GM19467 (cell line): Measurements from ENCODE around the gene SPINK9.
A peak's percentile ranks its signal among the peaks of the same experiment; 100 is the strongest.
"Not testable (repeated sequence)": the region's sequence is repeated elsewhere in the genome, so short reads cannot be mapped to it uniquely, and the experiment has no call there.

ENCODE experiments used
- ATAC-seq: cut with Tn5 transposase; IDR thresholded peaks from one replicate; pipeline ENCODE4 v1.9.1; 2021; ENCODE audit warnings: mild to moderate bottlenecking, moderate library complexity; ENCODE audit not compliant: unreplicated experiment

The SPINK9 gene, protein sequence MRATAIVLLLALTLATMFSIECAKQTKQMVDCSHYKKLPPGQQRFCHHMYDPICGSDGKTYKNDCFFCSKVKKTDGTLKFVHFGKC

DNA sequence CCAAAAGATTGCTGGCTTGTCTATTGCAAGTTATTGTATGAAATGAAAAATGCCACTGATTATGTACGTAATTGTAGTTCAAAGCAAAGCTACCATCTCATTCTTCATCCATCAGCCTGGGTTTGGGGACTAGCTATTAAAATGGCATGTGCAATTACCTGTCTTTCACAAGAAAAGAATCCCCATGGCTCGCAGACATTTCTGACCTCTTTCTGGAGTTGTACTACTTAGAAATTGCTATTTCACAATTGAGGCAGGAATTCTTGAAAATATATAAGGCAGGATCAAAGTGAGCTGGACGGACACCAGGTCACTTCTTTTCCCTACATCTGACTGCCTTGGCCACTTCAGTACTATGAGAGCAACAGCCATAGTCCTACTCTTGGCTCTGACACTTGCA is at the start of gene SPINK9:
Gene SPINK9, plus strand, starts transcription at position 301 of the 400 bp plus-strand sequence. Its CDS starts 55 bp downstream, at position 356.
- ATAC-seq: no peak

DNA sequence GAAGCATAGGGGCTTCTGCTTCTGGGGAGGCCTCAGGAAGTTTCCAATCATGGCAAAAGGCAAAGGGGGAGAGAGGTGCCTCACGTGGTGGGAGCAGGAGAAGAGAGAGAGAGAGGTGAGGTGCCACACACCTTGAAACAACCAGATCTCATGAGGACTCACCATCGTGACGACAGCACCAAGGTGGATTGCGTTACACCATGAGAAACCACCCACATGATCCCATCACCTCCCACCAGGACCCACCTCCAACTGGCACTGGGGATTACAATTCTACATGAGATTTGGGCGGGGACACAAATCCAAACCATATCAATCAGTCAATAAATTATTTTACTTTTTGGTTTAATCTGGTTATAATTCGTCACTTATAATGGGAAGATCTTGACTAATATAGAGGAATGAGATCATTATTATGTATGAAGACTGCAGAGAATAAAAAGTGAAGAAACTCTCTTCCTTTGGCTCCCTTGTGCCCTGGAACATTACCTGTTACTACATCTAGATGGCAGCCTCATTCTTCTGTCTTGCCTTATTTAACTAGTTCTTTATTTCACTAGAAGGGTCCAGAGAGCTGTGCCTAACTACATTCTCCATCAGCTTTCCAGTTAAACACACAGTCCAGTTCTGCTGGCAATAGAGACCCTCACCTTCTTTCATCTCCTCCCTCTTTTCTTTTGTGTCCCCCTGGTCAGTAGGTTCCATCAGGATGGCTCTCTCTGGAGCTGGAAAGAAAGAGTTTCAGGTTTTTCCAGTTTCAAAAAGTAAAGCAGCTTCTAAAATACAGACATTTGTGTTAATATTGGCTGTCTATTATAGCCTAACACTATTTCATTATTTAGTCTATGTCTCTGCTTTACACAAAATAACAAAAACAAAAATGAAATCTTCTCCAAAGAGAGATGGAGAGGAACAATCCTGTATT is 44.8 kb upstream of the SPINK9 start:
- no peak for ATAC-seq

DNA sequence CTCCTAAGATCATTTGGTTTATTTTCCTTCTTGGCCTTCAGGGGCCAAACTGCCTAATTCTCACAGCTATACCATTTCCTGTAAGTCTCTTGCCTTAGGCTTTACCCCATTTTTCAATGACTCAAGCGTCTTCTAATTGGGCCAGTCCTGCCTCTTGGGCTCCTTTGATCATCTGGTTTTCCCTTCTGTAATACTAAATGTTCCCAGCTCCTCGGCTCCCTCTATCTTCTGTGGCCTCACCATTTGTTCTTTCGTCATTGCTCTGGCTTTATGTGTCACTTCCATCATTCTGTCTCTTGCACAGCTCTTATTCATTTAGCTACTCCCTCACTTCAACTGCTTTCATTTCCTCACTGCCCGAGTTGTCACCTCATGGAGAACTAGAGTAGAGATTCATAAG is 37.6 kb upstream of the SPINK9 start:
- ATAC-seq: no peak

DNA sequence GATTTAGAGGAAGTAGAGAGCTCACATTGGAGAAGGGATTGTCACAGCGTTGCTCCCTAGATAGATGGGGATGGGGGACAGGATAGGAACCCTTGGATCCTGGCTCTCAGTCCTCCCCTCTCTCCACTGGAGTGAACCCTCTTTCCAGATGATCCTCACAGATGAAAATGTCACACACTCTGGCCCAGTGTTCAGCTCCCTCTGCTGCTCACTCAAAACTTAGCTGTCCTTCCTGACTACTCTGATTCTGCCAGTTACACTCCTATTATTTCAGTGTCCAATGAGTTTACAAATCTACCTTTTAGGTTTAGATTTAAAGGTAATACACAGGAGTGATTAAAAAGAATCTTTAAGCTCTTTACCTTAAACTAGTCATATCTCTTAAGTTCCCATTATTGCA is 28.9 kb upstream of the SPINK9 start:
- ATAC-seq: no peak

DNA sequence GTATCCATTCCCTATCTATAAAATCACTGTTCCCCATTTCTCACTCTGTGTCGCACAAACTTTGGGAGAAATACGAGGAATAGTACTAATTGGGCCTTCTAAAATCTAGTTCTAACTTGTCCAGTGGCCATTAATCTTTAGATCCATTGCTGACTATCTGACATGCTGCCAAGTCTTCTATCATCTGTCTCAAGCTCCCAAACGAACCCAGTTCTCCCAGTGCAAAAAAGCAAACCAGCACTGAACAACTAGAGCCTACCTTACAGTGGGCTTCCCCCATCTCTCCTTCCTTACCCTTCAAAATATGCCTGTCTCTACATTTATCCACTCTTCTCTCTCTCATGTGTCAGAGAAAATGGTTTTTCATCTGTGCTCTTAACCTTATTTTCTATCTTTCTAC is 26.3 kb upstream of the SPINK9 start:
- ATAC-seq: no peak

DNA sequence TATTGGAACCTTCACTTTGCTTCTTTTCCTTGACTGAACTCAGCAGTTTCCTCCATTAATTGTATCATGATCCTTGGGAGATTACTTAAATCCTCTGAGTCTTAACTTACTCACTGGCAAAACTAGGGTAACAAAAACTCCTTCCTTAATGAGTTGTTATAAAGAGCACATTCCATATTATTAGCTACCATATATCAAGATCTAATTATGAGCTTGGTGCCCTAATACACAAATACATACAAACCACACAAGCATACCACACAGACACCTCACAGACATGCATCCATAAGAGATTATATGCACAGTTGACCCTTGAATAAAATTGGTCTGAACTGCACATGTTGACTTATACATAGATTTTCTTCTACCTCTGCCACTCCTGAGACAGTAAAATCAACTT is 25.6 kb upstream of the SPINK9 start:
- no peak for ATAC-seq

DNA sequence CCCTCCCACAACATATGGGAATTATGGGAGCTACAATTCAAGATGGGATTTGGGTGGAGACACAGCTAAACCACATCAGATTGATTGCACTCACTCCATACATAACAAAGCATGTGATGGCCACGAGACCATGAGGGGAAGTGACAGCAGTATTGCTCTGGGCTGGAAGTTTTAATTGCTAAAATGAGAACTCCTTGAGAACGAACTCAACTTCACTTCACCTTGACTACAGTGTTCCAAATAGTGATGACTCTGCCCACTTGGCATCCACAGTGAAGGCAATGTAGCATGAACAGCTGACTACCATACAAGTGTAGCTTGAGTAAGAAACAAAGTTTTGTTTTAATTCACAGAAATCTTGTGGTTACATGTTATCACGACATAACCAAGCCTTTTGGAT is 23.9 kb upstream of the SPINK9 start:
- ATAC-seq: no peak

DNA sequence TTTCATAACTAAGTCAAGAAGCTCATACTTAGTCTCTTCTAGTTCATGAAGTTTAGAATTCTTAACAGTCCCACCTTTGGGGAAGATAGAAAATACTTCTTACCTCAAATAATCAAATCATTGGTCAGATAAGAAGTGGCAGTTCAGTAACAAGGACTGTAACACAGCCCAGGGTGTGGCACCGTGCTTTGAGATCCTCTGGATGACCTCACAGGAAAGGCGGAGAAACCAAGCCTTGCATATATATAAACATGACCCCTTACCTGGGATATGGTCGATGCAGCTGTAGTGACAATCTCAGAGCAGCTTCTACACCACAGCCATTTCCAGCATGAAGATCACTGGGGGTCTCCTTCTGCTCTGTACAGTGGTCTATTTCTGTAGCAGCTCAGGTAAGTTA is 23.2 kb upstream of the SPINK9 start, which contains the start of gene SPINK7:
Gene SPINK7, plus strand, starts transcription at position 271 of the 400 bp plus-strand sequence. Its CDS starts 61 bp downstream, at position 332.
- no peak for ATAC-seq

DNA sequence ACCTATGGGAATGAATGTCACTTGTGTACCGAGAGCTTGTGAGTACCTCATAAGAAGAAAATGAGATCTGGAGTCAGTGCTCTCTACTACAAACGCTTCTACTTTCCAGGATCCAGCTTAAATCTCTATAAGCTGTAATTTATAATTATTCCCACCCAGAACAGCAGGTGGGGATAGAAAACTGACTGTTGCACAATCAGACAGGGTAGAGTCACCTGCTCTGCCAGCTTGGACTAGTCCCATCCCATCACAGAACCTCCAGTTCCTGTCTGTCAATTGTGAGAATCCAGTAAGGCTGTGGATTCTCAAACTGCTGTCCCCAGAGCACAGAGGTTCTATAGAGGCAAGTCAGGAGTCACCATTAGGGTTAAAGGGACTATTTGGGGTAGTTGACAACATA is 21.2 kb upstream of the SPINK9 start:
- no peak for ATAC-seq

DNA sequence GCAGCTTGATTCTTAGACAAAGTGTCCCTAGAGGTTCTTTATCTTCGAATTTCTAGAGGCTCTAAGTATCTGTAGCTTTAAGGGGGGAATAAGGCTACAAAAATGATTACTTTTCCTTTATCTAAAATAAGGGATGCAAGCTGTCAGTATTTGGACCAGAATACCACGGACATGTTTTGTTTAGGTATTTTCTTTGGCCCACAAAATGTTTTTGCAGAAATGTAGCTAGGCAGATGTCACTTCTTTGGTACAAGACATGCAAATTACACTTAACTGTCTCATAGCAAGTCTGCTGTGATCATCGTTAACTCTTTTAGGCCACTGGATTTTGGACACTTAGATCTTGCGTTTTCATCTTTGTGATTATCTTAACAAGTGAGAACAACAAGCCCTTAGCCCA is 20.6 kb upstream of the SPINK9 start:
- ATAC-seq: no peak

DNA sequence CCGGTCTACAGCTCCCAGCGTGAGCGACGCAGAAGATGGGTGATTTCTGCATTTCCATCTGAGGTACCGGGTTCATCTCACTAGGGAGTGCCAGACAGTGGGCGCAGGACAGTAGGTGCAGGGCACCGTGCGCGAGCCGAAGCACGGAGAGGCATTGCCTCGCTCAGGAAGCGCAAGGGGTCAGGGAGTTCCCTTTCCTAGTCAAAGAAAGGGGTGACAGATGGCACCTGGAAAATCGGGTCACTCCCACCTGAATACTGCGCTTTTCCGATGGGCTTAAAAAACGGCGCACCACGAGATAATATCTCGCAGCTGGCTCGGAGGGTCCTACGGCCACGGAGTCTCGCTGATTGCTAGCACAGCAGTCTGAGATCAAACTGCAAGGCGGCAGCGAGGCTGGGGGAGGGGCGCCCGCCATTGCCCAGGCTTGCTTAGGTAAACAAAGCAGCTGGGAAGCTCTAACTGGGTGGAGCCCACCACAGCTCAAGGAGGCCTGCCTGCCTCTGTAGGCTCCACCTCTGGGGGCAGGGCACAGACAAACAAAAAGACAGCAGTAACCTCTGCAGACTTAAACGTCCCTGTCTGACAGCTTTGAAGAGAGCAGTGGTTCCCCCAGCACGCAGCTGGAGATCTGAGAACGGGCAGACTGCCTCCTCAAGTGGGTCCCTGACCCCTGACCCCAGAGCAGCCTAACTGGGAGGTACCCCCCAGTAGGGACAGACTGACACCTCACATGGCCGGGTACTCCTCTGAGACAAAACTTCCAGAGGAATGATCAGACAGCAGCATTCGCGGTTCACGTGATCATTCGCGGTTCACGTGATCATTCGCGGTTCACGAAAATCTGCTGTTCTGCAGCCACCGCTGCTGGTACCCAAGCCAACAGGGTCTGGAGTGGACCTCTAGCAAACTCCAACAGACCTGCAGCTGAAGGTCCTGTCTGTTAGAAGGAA is 15.1 kb upstream of the SPINK9 start:
- not testable (repeated sequence) for ATAC-seq

DNA sequence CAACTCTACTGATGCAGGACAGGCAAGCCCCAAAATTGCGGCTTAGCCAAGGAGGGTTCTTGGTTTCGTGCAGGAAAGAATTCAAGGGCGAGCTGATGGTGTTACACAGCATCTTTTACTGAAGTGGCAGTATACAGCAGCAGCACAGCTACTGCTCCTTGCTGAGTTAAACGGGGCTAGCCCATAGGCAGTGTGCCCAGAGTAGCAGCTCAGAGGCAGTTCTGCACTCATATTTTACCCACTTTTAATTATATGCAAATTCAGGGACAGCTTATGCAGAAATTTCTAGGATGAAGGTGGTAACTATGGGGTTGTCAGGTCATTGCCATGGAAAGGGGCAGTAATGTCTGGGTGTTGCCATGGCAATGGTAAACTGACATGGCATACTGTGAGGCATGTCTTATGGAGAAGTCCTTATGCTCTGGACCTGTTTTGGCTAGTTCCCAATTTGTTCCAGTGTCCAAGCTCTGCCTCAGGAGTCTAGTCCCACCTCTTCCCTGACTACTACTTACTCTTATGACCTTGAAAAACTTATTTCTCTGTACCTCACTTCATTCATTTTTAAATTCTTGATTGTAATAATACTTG is 2.0 kb upstream of the SPINK9 start:
- ATAC-seq: no peak

DNA sequence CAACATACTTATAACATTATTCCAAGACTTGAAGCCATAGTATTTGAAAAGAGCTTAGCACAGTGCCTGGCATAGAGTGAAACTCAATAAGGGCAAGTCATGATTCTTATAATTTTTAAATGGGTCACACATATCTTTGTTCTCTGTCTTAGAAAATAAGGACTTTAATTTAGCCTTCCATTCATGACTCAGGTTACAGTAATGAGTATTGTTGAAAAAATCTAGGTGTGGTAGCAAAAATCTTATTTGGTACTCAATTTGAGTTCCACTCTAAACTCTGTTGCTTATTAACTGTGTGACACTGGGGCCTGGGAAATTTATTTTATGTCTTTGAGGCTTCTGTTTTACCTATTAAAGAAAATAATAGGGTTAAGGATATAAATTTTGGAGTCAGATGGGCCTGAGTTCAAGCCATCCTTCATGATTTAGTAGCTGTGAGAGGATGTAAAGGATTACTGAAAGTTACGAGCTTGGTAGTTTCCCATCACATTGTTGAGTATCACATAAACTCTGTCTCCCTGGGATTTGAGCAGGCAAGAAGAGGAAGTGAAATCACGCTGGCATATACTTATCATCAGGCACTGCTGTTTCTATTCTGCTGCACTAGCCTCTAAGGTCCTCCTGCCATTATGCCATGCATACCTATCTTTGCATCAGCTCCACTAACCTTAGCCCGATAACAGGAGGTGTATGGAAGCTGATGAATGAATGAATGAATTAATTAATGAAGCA is 1.5 kb downstream of the SPINK9 start:
- ATAC-seq: peak; percentile 52

DNA sequence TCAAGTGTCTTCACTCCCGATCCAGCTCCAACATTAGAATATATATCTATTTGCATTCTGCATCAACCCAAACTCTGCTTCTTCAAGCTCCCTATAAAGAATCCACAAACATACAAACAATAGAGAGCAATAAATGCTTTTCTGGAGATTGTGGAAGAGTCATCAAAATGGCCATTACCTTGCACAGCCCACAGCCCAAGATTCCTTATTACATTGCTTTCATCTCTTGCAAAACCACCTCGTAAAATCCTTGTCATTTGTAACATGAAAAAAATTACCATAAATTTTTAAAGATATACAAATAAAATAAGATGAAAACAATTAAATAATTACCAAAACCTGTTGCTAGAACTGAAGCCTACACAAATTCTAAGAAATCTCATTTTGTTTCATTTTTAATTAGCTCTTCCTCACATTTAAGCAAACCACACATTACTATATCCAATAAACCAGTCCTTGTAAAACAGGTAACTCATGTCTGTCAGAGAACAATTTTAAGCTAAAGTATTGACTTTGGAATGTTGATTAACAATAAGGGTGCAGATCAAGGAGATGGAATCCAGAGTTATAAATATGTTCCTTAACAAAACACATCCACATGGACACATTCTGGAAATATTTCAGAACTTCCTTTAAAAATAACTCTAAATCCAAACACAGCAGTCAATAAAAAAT is 7.1 kb downstream of the SPINK9 start:
- no peak for ATAC-seq

DNA sequence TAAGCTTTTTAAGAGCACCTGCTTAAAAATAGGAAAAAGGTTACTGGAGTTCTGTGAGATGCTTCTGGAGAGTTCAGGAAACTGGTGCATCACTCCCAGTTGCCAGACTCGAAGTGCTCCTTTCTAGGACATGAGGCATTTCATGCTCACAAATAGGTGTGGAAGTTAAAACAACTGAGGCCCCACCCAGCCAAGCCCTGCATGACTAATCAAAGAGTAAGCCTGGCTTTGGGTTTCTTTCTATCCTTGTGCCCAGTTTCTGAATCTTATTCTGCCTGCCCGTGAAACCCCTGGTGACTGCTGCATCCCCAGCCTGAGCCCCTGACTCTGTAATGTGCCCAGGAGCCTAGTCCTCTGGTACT is 7.7 kb downstream of the SPINK9 start:
- ATAC-seq: no peak

DNA sequence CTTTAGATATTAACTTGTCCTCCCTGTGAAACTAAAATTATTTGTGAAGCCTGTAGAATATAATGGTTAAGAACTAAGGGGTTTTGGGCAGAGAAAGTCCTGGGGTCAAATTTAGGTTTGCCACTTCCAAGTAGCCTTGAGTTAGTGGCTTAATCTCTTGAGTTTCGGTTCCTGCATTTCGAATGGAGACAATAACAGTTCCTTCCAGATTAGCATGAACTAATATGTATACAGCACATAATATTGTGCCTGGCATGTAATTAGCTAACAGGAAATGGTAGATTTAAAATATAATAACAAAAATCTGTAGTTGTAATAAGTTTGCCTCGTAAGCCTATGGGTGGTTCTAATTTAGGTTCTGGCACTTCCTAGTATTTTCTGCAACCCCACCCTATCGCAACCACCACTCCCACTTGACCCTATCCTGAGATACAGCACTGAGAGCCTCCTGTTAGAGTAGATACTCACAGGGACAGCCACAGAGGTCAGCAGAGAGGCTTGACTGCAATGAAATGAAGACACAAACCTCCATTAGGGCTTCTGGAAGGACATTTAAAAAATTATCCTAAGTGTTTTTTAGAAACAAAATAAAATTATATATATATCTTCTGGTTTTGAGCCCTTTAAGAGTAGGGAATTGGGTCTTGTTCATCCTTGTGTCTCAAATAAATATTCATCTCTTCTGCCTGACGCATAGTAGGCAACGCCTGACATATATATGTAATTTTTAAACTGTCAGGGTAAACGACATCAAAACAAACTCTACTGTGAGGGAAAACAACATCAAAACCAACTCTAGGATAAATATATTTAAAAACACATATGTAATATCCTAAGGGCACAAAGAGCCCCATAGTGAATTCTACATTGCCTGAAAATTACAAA is 8.5 kb downstream of the SPINK9 start:
- no peak for ATAC-seq

DNA sequence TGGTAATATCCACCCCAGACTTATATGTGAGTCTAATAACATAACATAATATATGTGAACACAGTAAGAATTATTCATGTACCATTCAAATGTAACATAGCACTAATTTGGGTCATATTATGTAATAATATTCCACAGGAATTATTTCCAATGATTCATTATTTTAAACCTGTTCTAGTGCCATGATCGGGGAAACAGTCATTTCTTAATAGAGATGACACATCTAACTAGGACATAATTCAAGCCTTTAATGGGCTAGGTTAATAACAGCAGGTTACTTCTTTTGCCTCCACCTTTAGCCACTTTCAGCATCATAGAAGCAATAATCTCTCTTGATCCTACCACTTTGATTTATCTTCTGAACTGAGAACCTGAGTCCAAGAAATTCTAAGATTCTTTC is 12.3 kb downstream of the SPINK9 start:
- ATAC-seq: no peak

DNA sequence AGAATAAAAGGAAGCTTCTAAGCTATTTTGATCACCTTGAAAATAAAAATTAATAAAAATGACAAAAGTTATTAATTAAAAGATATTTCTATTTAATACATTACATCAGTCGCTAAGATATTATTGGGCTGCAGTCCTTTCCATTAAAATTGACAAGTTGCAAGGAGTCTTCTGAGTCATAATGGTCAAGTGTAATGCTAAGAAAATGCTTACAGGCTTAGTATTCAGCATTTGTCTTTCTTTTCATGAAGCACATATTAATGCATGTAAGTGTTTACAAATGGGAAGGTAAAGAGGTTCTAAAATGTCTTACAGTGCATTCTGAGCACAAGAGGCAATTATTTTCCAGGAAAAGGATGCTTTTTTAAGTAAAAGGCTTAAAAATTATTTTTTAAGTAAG is 17.3 kb downstream of the SPINK9 start:
- ATAC-seq: no peak

DNA sequence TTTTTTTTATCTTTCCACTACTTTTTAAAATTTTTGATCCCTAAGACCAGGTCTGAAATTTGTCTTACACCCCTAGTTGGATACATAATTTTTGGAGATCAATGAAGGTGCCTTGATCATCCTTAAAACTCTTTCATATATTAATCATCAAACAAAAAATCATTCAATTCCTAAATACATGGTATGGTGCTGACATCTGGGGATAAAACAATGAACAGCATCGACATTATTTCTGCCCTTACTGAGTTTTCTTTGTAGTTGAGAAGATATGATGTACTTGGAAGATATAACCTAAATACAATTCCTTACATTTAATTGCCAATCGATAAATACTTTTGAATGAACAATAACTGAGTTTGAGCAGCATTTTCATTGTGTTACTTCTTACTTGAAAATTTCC is 18.3 kb downstream of the SPINK9 start:
- no peak for ATAC-seq
